Gastrocnemius medialis (tissue), 4 donors: Measurements from ENCODE around the gene PSMA3.

Experiments used
- CTCF ChIP-seq, 5 experiments: fragments of 450-650 bp in 3 of 5; fragments of 200-600 bp in 2 of 5; sonication (generic) in 2 of 5; IDR thresholded peaks in 4 of 5; conservative IDR thresholded peaks in 1 of 5; 1 replicate in 4 of 5; 2 replicates in 1 of 5; pipeline ENCODE4 v1.5.1; 2016 to 2019; ENCODE audit warnings: antibody characterized with exemption in 5 of 5, mild to moderate bottlenecking in 3 of 5, moderate library complexity in 3 of 5
- POLR2A ChIP-seq, 2 donors: fragments of 450-650 bp; IDR thresholded peaks; one replicate each; pipeline ENCODE4 v1.6.1; 2017; ENCODE audit warnings: antibody characterized with exemption in 2 of 2, mild to moderate bottlenecking in 2 of 2, moderate library complexity in 2 of 2

- no peak for TF ChIP-seq CTCF (IDR thresholded peaks at IDR 0.05 in 4 of 5, conservative IDR thresholded peaks at IDR 0.05 in 1 of 5)
- no peak for TF ChIP-seq POLR2A (IDR thresholded peaks at IDR 0.05)
Measured at GRCh38 chr14:58275527-58276190, 31.0 kb downstream of the PSMA3 start.
